HEK293 (cell line): ENCODE results near the gene GSN.

Source experiments
- CTCF ChIA-PET: fragments of 350-600 bp; formaldehyde crosslinking; extraction: SDS; loops from one replicate; lab custom pipeline; 2021; ENCODE audit warnings: antibody characterized with exemption; lab: Yijun Ruan, JAX
- POLR2A ChIA-PET: fragments of 300-600 bp; formaldehyde crosslinking; extraction: SDS; loops from one replicate; lab custom pipeline; 2020; ENCODE audit warnings: antibody characterized with exemption, inconsistent platforms; lab: Yijun Ruan, JAX
- H3K27ac ChIP-seq: fragments of 200-500 bp; sonication (Bioruptor generic); 2 replicates; pipeline ENCODE4 v1.5.1; 2014; ENCODE audit warnings: low read depth, low read length, control low read depth, inconsistent platforms; ENCODE audit errors: extremely low read depth
- H3K36me3 ChIP-seq, 2 experiments: fragments of 200-500 bp in 1 of 2; sonication (Bioruptor generic) in 1 of 2; 1 replicate in 1 of 2; 2 replicates in 1 of 2; pipeline ENCODE4 v1.5.1; 2014 to 2017; ENCODE audit warnings: inconsistent platforms in 2 of 2, low read length in 2 of 2; ENCODE audit not compliant: control insufficient read depth in 2 of 2, insufficient read depth in 1 of 2
- H3K4me1 ChIP-seq: fragments of 200-500 bp; sonication (Bioruptor generic); 2 replicates; pipeline ENCODE4 v1.5.1; 2014; ENCODE audit warnings: mild to moderate bottlenecking, low read length, inconsistent platforms; ENCODE audit not compliant: control insufficient read depth, insufficient read depth
- H3K4me3 ChIP-seq: 2 replicates; pipeline ENCODE4 v1.5.1; 2011; ENCODE audit warnings: low read depth, mild to moderate bottlenecking, control low read depth, low read length, moderate library complexity
- H3K9me3 ChIP-seq: fragments of 200-500 bp; sonication (Bioruptor generic); 2 replicates; pipeline ENCODE4 v1.5.1; 2014; ENCODE audit warnings: low read depth, low read length, inconsistent platforms; ENCODE audit not compliant: control insufficient read depth, insufficient read depth
- AEBP2 ChIP-seq: fragments of 450-650 bp; formaldehyde crosslinking; IDR thresholded peaks from 2 replicates; pipeline ENCODE4 v1.5.1; 2016; ENCODE audit warnings: missing biosample characterization, missing genetic modification characterization, borderline replicate concordance
- HOXA7 ChIP-seq: sonication (generic); formaldehyde crosslinking; IDR thresholded peaks from 2 replicates; pipeline ENCODE4 v1.8.1; 2022; ENCODE audit warnings: missing genetic modification reagents, borderline replicate concordance
- KLF9 ChIP-seq: fragments of 450-650 bp; formaldehyde crosslinking; IDR thresholded peaks from 2 replicates; pipeline ENCODE4 v1.5.1; 2016; ENCODE audit warnings: missing biosample characterization, missing genetic modification characterization, low read depth
- PRDM6 ChIP-seq: fragments of 450-650 bp; formaldehyde crosslinking; IDR thresholded peaks from 2 replicates; pipeline ENCODE4 v1.5.1; 2017; ENCODE audit warnings: missing biosample characterization, missing genetic modification characterization
- RBAK ChIP-seq: fragments of 450-650 bp; formaldehyde crosslinking; IDR thresholded peaks from 2 replicates; pipeline ENCODE4 v1.5.1; 2016; ENCODE audit warnings: missing biosample characterization, missing genetic modification characterization
- ZEB2 ChIP-seq: fragments of 450-650 bp; formaldehyde crosslinking; IDR thresholded peaks from 2 replicates; pipeline ENCODE4 v1.5.1; 2016; ENCODE audit warnings: missing biosample characterization, missing genetic modification characterization
- ZFP69B ChIP-seq: fragments of 450-650 bp; formaldehyde crosslinking; IDR thresholded peaks from 2 replicates; pipeline ENCODE4 v1.5.1; 2016; ENCODE audit warnings: missing biosample characterization, missing genetic modification characterization
- ZNF112 ChIP-seq: fragments of 450-650 bp; formaldehyde crosslinking; IDR thresholded peaks from 2 replicates; pipeline ENCODE4 v1.5.0; 2017; ENCODE audit warnings: missing biosample characterization, missing genetic modification characterization
- ZNF121 ChIP-seq: fragments of 450-650 bp; formaldehyde crosslinking; IDR thresholded peaks from 2 replicates; pipeline ENCODE4 v1.5.1; 2016; ENCODE audit warnings: missing biosample characterization, missing genetic modification characterization
- ZNF132 ChIP-seq: fragments of 450-650 bp; formaldehyde crosslinking; IDR thresholded peaks from 2 replicates; pipeline ENCODE4 v1.5.1; 2017; ENCODE audit warnings: missing biosample characterization, missing genetic modification characterization, borderline replicate concordance
- ZNF140 ChIP-seq: fragments of 450-650 bp; formaldehyde crosslinking; IDR thresholded peaks from 2 replicates; pipeline ENCODE4 v1.5.1; 2016; ENCODE audit warnings: missing biosample characterization, missing genetic modification characterization
- ZNF146 ChIP-seq: fragments of 450-650 bp; formaldehyde crosslinking; IDR thresholded peaks from 2 replicates; pipeline ENCODE4 v1.5.1; 2016; ENCODE audit warnings: missing biosample characterization, missing genetic modification characterization
- ZNF16 ChIP-seq: fragments of 450-650 bp; formaldehyde crosslinking; IDR thresholded peaks from 2 replicates; pipeline ENCODE4 v1.5.1; 2016; ENCODE audit warnings: low read depth, missing biosample characterization, missing genetic modification characterization
- ZNF175 ChIP-seq: fragments of 450-650 bp; formaldehyde crosslinking; IDR thresholded peaks from 2 replicates; pipeline ENCODE4 v1.5.1; 2016; ENCODE audit warnings: missing biosample characterization, missing genetic modification characterization
- ZNF211 ChIP-seq: fragments of 450-650 bp; formaldehyde crosslinking; IDR thresholded peaks from 2 replicates; pipeline ENCODE4 v1.5.1; 2016; ENCODE audit warnings: low read depth, missing biosample characterization, missing genetic modification characterization
- ZNF248 ChIP-seq: fragments of 450-650 bp; formaldehyde crosslinking; IDR thresholded peaks from 2 replicates; pipeline ENCODE4 v1.5.1; 2017; ENCODE audit warnings: missing biosample characterization, missing genetic modification characterization
- ZNF580 ChIP-seq: fragments of 450-650 bp; formaldehyde crosslinking; IDR thresholded peaks from 2 replicates; pipeline ENCODE4 v1.5.1; 2016; ENCODE audit warnings: missing biosample characterization, missing genetic modification characterization
- ZNF596 ChIP-seq: fragments of 450-650 bp; IDR thresholded peaks from 2 replicates; pipeline ENCODE4 v1.5.0; 2018; ENCODE audit warnings: missing biosample characterization, mild to moderate bottlenecking, missing genetic modification characterization, moderate library complexity
- ZNF692 ChIP-seq: fragments of 450-650 bp; formaldehyde crosslinking; IDR thresholded peaks from 2 replicates; pipeline ENCODE4 v1.5.1; 2016; ENCODE audit warnings: missing biosample characterization, missing genetic modification characterization
- ZNF747 ChIP-seq: fragments of 450-650 bp; formaldehyde crosslinking; IDR thresholded peaks from 2 replicates; pipeline ENCODE4 v1.5.1; 2016; ENCODE audit warnings: missing biosample characterization, missing genetic modification characterization
- ZSCAN5A ChIP-seq: fragments of 450-650 bp; formaldehyde crosslinking; IDR thresholded peaks from 2 replicates; pipeline ENCODE4 v1.5.1; 2016; ENCODE audit warnings: missing biosample characterization, missing genetic modification characterization

GSN gene

GRCh38 chr9:121365564-121365963 lies 97.6 kb downstream of the GSN start (continued):
- TF ChIP-seq AEBP2 (no peak), ZNF16 (tag by site-specific recombination) (no peak)

- H3K4me3 ChIP-seq: no peak overlapping the region
- H3K4me1 ChIP-seq: peaks cover 10% of the 10 kb centered on the region
- no peak overlapping the region for H3K27ac ChIP-seq
- ChIA-PET POLR2A (no interaction called here), CTCF (interaction anchor here (0.6 to 1.1 kb wide), 2 partner anchors 33 to 49 kb away, joined by 3 read pairs; no protein-coding TSS in a partner anchor)
- peak; percentile 81 for TF ChIP-seq ZNF121 (tag by site-specific recombination)
- TF ChIP-seq ZNF146: no peak
- no peaks in the 10 kb centered on the region for H3K36me3 ChIP-seq
- no peaks in the 10 kb centered on the region for H3K9me3 ChIP-seq
Observed at GRCh38 chr9:121366611-121367192, 98.7 kb downstream of the GSN start.

GRCh38 chr9:121367306-121368137 lies 99.6 kb downstream of the GSN start:
- Histone ChIP-seq H3K36me3 (no peaks in the 10 kb centered on the region), H3K4me1 (peaks cover 10% of the 10 kb centered on the region), H3K4me3 (no peak overlapping the region), H3K9me3 (no peaks in the 10 kb centered on the region), H3K27ac (no peak overlapping the region)
- ChIA-PET POLR2A (no interaction called here), CTCF (interaction anchor here (1.2 kb wide), 1 partner anchor 48 kb away, joined by 5 read pairs; no protein-coding TSS in a partner anchor)
- TF ChIP-seq KLF9 (tag by site-specific recombination) (no peak), PRDM6 (tag by site-specific recombination) (peak; percentile 72), ZNF747 (tag by site-specific recombination) (no peak), ZNF175 (tag by site-specific recombination) (no peak)

- Histone ChIP-seq H3K4me3 (no peak overlapping the region), H3K4me1 (peaks cover 9% of the 10 kb centered on the region), H3K27ac (no peak overlapping the region), H3K9me3 (no peaks in the 10 kb centered on the region), H3K36me3 (no peaks in the 10 kb centered on the region)
- CTCF ChIA-PET: interaction anchor here (1.2 to 1.3 kb wide), 2 partner anchors 48 to 89 kb away, joined by 3 to 5 read pairs; no protein-coding TSS in a partner anchor
- POLR2A ChIA-PET: no interaction called here
- TF ChIP-seq ZNF211 (tag by site-specific recombination) (no peak), ZNF692 (tag by site-specific recombination) (no peak), ZNF580 (tag by site-specific recombination) (no peak), ZNF596 (no peak), ZSCAN5A (tag by site-specific recombination) (no peak), ZNF140 (tag by site-specific recombination) (no peak), RBAK (tag by site-specific recombination) (no peak), ZNF248 (tag by site-specific recombination) (no peak), ZEB2 (tag by site-specific recombination) (no peak), ZFP69B (tag by site-specific recombination) (no peak), ZNF132 (tag by site-specific recombination) (no peak), HOXA7 (CRISPR knock-in tag) (no peak), ZNF112 (tag by site-specific recombination) (no peak)
Observed at GRCh38 chr9:121368138-121368522, 100.2 kb downstream of the GSN start.
